ENCODE measurements around the gene TMEM131. TPM values are rescaled to one million over a fixed set of nuclear protein-coding genes. Genes with fewer than 3 reads are reported as not detected.
"Not testable (repeated sequence)": the region's sequence is repeated elsewhere in the genome, so short reads cannot be mapped to it uniquely, and the experiment has no call there.

The TMEM131 gene
- total and polyA plus RNA-seq, 7 donors, result 7.7 to 33.3 (median 20.1) TPM

DNA sequence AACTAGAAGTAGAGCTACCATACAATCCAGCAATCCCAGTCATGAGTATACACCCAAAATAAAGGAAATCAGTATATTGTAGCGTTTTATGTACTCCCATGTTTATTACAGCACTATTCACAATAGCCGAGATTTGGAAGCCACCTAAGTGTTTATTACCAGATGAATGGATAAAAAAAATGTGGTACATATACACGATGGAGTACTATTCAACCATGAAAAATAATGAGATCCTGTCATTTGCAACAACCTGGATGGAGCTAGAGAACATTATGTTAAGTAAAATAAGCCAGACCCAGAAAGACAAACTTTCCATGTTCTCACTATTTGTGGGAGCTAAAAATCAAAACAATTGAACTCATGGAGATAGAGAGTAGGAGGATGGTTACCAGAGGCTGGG, 131.9 kb downstream of the TMEM131 start:
- intact Hi-C loops (cut with DNase I), result no loop called here
- TF ChIP-seq, protein P1, sequence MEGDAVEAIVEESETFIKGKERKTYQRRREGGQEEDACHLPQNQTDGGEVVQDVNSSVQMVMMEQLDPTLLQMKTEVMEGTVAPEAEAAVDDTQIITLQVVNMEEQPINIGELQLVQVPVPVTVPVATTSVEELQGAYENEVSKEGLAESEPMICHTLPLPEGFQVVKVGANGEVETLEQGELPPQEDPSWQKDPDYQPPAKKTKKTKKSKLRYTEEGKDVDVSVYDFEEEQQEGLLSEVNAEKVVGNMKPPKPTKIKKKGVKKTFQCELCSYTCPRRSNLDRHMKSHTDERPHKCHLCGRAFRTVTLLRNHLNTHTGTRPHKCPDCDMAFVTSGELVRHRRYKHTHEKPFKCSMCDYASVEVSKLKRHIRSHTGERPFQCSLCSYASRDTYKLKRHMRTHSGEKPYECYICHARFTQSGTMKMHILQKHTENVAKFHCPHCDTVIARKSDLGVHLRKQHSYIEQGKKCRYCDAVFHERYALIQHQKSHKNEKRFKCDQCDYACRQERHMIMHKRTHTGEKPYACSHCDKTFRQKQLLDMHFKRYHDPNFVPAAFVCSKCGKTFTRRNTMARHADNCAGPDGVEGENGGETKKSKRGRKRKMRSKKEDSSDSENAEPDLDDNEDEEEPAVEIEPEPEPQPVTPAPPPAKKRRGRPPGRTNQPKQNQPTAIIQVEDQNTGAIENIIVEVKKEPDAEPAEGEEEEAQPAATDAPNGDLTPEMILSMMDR (IDR thresholded peaks at IDR 0.05), result no peak
- Histone ChIP-seq H3K4me1 (peaks cover 10% of the 10 kb centered on the region), H3K27me3 (ENCODE audit: insufficient read depth in 3 of 3, low read length in 2 of 3) (no peaks in the 10 kb centered on the region), H3K9me3 (no peaks in the 10 kb centered on the region), H3K36me3 (ENCODE audit: insufficient read depth in 1 of 2, low read depth in 1 of 2) (peaks cover 0 to 4% of the 10 kb centered on the region in 2 donors), H3K27ac (no peak overlapping the region), H3K4me3 (no peak overlapping the region)
- DNase-seq, result no peak
- WGBS, 3 donors, result 95 to 98% (median 97%) methylated on average over 3 of the region's 3 CpGs
- no peak for ATAC-seq

- no peaks in the 10 kb centered on the region for H3K27me3 ChIP-seq (ENCODE audit: insufficient read depth in 3 of 3, low read length in 2 of 3)
- WGBS, 3 donors, result 86 to 91% (median 87%) methylated on average over 2 of the region's 2 CpGs
- H3K4me1 ChIP-seq, result peaks cover 12% of the 10 kb centered on the region
- H3K4me3 ChIP-seq, result no peak overlapping the region
- H3K27ac ChIP-seq, result no peak overlapping the region
- H3K36me3 ChIP-seq (ENCODE audit: insufficient read depth in 1 of 2, low read depth in 1 of 2), result peaks cover 0 to 9% of the 10 kb centered on the region in 2 donors
- no peak for ATAC-seq
- intact Hi-C loops (cut with DNase I), result no loop called here
- no peaks in the 10 kb centered on the region for H3K9me3 ChIP-seq
- no peak for DNase-seq
- TF ChIP-seq, protein P1 (IDR thresholded peaks at IDR 0.05), result no peak
Observed at GRCh38 chr2:97861177-97861576, 134.6 kb downstream of the TMEM131 start.

DNA sequence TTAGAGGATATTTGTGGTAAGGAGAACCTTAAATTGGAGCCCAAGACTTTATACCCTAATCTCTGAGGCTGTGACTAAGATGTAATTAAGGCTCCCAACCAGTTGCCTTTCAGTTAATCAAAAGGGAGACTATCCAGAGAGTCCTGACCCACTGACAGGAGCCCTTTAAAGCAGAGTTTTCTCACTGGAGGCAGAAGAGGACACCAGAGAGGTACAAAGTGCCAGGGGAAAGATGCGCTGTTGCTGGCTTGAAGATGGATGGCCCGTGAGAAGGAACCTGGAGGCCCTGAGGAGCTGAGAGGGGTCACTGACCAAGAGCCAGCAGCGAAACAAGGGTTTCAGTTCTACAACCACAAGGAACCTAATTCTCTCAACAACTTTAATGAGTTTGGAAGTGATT, 137.3 kb downstream of the TMEM131 start:
- TF ChIP-seq, protein P1 (IDR thresholded peaks at IDR 0.05), result no peak
- intact Hi-C loops (cut with DNase I), result no loop called here
- H3K4me1 ChIP-seq, result peaks cover 12% of the 10 kb centered on the region
- no peaks in the 10 kb centered on the region for H3K27me3 ChIP-seq (ENCODE audit: insufficient read depth in 3 of 3, low read length in 2 of 3)
- DNase-seq (no peak), ATAC-seq (peak in 3 of 4 donors; percentile 33 to 52 (median 44))
- no peak overlapping the region for H3K4me3 ChIP-seq
- 86 to 93% (median 88%) methylated on average over 3 of the region's 3 CpGs for WGBS, 3 donors
- peaks cover 0 to 9% of the 10 kb centered on the region in 2 donors for H3K36me3 ChIP-seq (ENCODE audit: insufficient read depth in 1 of 2, low read depth in 1 of 2)
- H3K9me3 ChIP-seq, result no peaks in the 10 kb centered on the region
- H3K27ac ChIP-seq, result peak overlapping the region; percentile 56

- DNase-seq (no peak), ATAC-seq (peak; percentile 78 to 91 (median 80))
- H3K27me3 ChIP-seq (ENCODE audit: insufficient read depth in 3 of 3, low read length in 2 of 3), result no peaks in the 10 kb centered on the region
- WGBS, 3 donors, result 33 to 41% (median 39%) methylated on average over 2 of the region's 2 CpGs
- H3K9me3 ChIP-seq, result no peaks in the 10 kb centered on the region
- peaks cover 0 to 9% of the 10 kb centered on the region in 2 donors for H3K36me3 ChIP-seq (ENCODE audit: insufficient read depth in 1 of 2, low read depth in 1 of 2)
- intact Hi-C loops (cut with DNase I), result no loop called here
- H3K4me1 ChIP-seq, result peaks cover 12% of the 10 kb centered on the region
- no peak overlapping the region for H3K4me3 ChIP-seq
- TF ChIP-seq, protein P1 (IDR thresholded peaks at IDR 0.05), result no peak
- H3K27ac ChIP-seq, result peak overlapping the region; percentile 56
Observed at GRCh38 chr2:97857553-97857952, 138.2 kb downstream of the TMEM131 start.

GRCh38 chr2:97853057-97853456, 142.7 kb downstream of the TMEM131 start:
- H3K36me3 ChIP-seq (ENCODE audit: insufficient read depth in 1 of 2, low read depth in 1 of 2); H3K27me3 ChIP-seq (ENCODE audit: insufficient read depth in 3 of 3, low read length in 2 of 3); H3K9me3 ChIP-seq; intact Hi-C loops (cut with DNase I); H3K27ac ChIP-seq; H3K4me3 ChIP-seq; ATAC-seq; DNase-seq: not testable (repeated sequence)
- H3K4me1 ChIP-seq, result peaks cover 30% of the 10 kb centered on the region
- 98 to 99% (median 99%) methylated on average over 4 of the region's 4 CpGs for WGBS, 3 donors

All from psoas muscle (tissue), 8 donors.